Measurements from ENCODE around the gene JPH2. TPM values are rescaled to one million over a fixed set of nuclear protein-coding genes. Genes with fewer than 3 reads are reported as not detected.
A peak's percentile ranks its signal among the peaks of the same experiment; 100 is the strongest.

The JPH2 gene
- total RNA-seq, 1 donor from 2014 or later, result 86.7 TPM

GRCh38 chr20:44172572-44172950 is 14.4 kb downstream of the JPH2 start:
- peak overlapping the region in 1 of 2 donors; percentile 11 for H3K4me3 ChIP-seq
- peaks cover 6 to 11% of the 10 kb centered on the region in 2 donors for H3K36me3 ChIP-seq
- peak in 1 of 2 donors; percentile 8 for DNase-seq (ENCODE audit: low spot score in 2 of 2)
- no peaks in the 10 kb centered on the region for H3K27me3 ChIP-seq
- TF ChIP-seq CTCF (IDR thresholded peaks at IDR 0.05), result no peak
- peak overlapping the region; percentile 86 to 89 for H3K27ac ChIP-seq
- no peaks in the 10 kb centered on the region for H3K9me3 ChIP-seq
- peaks cover 28 to 51% of the 10 kb centered on the region in 2 donors for H3K4me1 ChIP-seq
- intact Hi-C loops (cut with DNase I), result no loop called here

- no peak for TF ChIP-seq CTCF (IDR thresholded peaks at IDR 0.05)
- Histone ChIP-seq H3K9me3 (no peaks in the 10 kb centered on the region), H3K4me3 (peak overlapping the region in 1 of 2 donors; percentile 11), H3K27me3 (no peaks in the 10 kb centered on the region), H3K27ac (peak overlapping the region; percentile 86 to 89), H3K4me1 (peaks cover 29 to 52% of the 10 kb centered on the region in 2 donors), H3K36me3 (peaks cover 6 to 11% of the 10 kb centered on the region in 2 donors)
- intact Hi-C loops (cut with DNase I), result no loop called here
- peak in 1 of 2 donors; percentile 30 for DNase-seq (ENCODE audit: low spot score in 2 of 2)
These were observed 15.0 kb downstream of the JPH2 start for GRCh38 chr20:44171775-44172571.

GRCh38 chr20:44170816-44171410 is 16.1 kb downstream of the JPH2 start:
- H3K36me3 ChIP-seq, result peaks cover 6 to 11% of the 10 kb centered on the region in 2 donors
- no peaks in the 10 kb centered on the region for H3K27me3 ChIP-seq
- intact Hi-C loops (cut with DNase I), result no loop called here
- no peak for DNase-seq (ENCODE audit: low spot score in 2 of 2)
- peak overlapping the region; percentile 86 to 89 for H3K27ac ChIP-seq
- peak overlapping the region in 1 of 2 donors; percentile 9 for H3K4me3 ChIP-seq
- H3K9me3 ChIP-seq, result no peaks in the 10 kb centered on the region
- H3K4me1 ChIP-seq, result peaks cover 24 to 53% of the 10 kb centered on the region in 2 donors
- no peak for TF ChIP-seq CTCF (IDR thresholded peaks at IDR 0.05)

- no peaks in the 10 kb centered on the region for H3K36me3 ChIP-seq
- intact Hi-C loops (cut with DNase I), result loop anchor here (2.0 kb wide), 1 partner anchor 13 kb away; no protein-coding TSS in a partner anchor
- peak in 1 of 2 donors; percentile 55 for DNase-seq (ENCODE audit: low spot score in 2 of 2)
- no peaks in the 10 kb centered on the region for H3K9me3 ChIP-seq
- peaks cover 21 to 54% of the 10 kb centered on the region in 2 donors for H3K4me1 ChIP-seq
- no peak for TF ChIP-seq CTCF (IDR thresholded peaks at IDR 0.05)
- H3K27me3 ChIP-seq, result no peaks in the 10 kb centered on the region
- H3K27ac ChIP-seq, result peak overlapping the region; percentile 86 to 89
- no peak overlapping the region for H3K4me3 ChIP-seq
These were observed 19.3 kb downstream of the JPH2 start for GRCh38 chr20:44167736-44168135.

- peak overlapping the region; percentile 27 to 54 for H3K4me3 ChIP-seq
- peak overlapping the region; percentile 86 to 89 for H3K27ac ChIP-seq
- no peaks in the 10 kb centered on the region for H3K9me3 ChIP-seq
- DNase-seq (ENCODE audit: low spot score in 2 of 2), result peak in 1 of 2 donors; percentile 89
- no peaks in the 10 kb centered on the region for H3K36me3 ChIP-seq
- no peak for TF ChIP-seq CTCF (IDR thresholded peaks at IDR 0.05)
- no peaks in the 10 kb centered on the region for H3K27me3 ChIP-seq
- peaks cover 8 to 42% of the 10 kb centered on the region in 2 donors for H3K4me1 ChIP-seq
- intact Hi-C loops (cut with DNase I), result loop anchor here (2.0 kb wide), 1 partner anchor 14 kb away; no protein-coding TSS in a partner anchor
These were observed 20.5 kb downstream of the JPH2 start for GRCh38 chr20:44166477-44166876.
